Measurements from ENCODE around the gene KIF6. TPM values are rescaled to one million over a fixed set of nuclear protein-coding genes. Genes with fewer than 3 reads are reported as not detected.

KIF6 gene
- total and polyA plus RNA-seq, 2 of the 8 experiments (the other 6 are each of a cell fraction or from before 2014, with no cell fraction given): 0.53 to 0.65 TPM

DNA sequence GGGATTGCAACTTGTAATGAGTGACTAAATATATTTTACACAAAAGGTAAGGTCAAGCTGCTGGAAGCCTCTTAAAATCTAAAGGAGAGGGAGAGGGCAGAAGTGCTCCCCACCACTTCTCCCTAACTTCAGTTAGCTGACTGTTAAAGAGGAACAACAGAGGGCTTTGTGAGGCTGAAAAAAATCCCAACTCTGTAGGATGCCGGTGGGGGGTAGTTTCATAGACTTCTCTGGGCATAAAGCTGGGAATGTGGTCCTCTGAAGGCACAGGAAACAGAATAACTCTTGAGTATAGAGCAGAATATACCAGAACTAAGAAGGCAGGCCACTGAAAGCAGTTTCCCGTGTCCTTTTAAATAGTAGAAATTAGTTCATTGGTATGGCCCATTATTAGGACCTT, 71.6 kb downstream of the KIF6 start (continued):
- TF ChIP-seq, protein P1, sequence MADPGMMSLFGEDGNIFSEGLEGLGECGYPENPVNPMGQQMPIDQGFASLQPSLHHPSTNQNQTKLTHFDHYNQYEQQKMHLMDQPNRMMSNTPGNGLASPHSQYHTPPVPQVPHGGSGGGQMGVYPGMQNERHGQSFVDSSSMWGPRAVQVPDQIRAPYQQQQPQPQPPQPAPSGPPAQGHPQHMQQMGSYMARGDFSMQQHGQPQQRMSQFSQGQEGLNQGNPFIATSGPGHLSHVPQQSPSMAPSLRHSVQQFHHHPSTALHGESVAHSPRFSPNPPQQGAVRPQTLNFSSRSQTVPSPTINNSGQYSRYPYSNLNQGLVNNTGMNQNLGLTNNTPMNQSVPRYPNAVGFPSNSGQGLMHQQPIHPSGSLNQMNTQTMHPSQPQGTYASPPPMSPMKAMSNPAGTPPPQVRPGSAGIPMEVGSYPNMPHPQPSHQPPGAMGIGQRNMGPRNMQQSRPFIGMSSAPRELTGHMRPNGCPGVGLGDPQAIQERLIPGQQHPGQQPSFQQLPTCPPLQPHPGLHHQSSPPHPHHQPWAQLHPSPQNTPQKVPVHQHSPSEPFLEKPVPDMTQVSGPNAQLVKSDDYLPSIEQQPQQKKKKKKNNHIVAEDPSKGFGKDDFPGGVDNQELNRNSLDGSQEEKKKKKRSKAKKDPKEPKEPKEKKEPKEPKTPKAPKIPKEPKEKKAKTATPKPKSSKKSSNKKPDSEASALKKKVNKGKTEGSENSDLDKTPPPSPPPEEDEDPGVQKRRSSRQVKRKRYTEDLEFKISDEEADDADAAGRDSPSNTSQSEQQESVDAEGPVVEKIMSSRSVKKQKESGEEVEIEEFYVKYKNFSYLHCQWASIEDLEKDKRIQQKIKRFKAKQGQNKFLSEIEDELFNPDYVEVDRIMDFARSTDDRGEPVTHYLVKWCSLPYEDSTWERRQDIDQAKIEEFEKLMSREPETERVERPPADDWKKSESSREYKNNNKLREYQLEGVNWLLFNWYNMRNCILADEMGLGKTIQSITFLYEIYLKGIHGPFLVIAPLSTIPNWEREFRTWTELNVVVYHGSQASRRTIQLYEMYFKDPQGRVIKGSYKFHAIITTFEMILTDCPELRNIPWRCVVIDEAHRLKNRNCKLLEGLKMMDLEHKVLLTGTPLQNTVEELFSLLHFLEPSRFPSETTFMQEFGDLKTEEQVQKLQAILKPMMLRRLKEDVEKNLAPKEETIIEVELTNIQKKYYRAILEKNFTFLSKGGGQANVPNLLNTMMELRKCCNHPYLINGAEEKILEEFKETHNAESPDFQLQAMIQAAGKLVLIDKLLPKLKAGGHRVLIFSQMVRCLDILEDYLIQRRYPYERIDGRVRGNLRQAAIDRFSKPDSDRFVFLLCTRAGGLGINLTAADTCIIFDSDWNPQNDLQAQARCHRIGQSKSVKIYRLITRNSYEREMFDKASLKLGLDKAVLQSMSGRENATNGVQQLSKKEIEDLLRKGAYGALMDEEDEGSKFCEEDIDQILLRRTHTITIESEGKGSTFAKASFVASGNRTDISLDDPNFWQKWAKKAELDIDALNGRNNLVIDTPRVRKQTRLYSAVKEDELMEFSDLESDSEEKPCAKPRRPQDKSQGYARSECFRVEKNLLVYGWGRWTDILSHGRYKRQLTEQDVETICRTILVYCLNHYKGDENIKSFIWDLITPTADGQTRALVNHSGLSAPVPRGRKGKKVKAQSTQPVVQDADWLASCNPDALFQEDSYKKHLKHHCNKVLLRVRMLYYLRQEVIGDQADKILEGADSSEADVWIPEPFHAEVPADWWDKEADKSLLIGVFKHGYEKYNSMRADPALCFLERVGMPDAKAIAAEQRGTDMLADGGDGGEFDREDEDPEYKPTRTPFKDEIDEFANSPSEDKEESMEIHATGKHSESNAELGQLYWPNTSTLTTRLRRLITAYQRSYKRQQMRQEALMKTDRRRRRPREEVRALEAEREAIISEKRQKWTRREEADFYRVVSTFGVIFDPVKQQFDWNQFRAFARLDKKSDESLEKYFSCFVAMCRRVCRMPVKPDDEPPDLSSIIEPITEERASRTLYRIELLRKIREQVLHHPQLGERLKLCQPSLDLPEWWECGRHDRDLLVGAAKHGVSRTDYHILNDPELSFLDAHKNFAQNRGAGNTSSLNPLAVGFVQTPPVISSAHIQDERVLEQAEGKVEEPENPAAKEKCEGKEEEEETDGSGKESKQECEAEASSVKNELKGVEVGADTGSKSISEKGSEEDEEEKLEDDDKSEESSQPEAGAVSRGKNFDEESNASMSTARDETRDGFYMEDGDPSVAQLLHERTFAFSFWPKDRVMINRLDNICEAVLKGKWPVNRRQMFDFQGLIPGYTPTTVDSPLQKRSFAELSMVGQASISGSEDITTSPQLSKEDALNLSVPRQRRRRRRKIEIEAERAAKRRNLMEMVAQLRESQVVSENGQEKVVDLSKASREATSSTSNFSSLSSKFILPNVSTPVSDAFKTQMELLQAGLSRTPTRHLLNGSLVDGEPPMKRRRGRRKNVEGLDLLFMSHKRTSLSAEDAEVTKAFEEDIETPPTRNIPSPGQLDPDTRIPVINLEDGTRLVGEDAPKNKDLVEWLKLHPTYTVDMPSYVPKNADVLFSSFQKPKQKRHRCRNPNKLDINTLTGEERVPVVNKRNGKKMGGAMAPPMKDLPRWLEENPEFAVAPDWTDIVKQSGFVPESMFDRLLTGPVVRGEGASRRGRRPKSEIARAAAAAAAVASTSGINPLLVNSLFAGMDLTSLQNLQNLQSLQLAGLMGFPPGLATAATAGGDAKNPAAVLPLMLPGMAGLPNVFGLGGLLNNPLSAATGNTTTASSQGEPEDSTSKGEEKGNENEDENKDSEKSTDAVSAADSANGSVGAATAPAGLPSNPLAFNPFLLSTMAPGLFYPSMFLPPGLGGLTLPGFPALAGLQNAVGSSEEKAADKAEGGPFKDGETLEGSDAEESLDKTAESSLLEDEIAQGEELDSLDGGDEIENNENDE (IDR thresholded peaks at IDR 0.05; ENCODE audit: insufficient replicate concordance, low read length): no peak
- TF ChIP-seq ASH2L (IDR thresholded peaks at IDR 0.05; ENCODE audit: low read length): no peak

Measured in H1 (cell line).